Neural cell (in vitro differentiated cells): Measurements from ENCODE around the gene ARSI. TPM values are rescaled to one million over a fixed set of nuclear protein-coding genes. Genes with fewer than 3 reads are reported as not detected.

Experiments used
- H2AFZ ChIP-seq: fragments of 200-600, 300-800 bp; sonication (generic), shearing (Covaris generic); 2 replicates; pipeline ENCODE4 v1.6.0; 2014; ENCODE audit warnings: low read depth, mild to moderate bottlenecking, antibody characterized with exemption, low read length, moderate library complexity
- H3F3A ChIP-seq: fragments of 200-600 bp; shearing (Covaris generic); 2 replicates; pipeline ENCODE4 v1.6.1; 2016; ENCODE audit warnings: mild to moderate bottlenecking, moderate library complexity, mixed read lengths, antibody characterized with exemption, low read length; ENCODE audit not compliant: insufficient read depth, poor library complexity, severe bottlenecking
- H3K27ac ChIP-seq: fragments of 200-600, 300-800 bp; sonication (generic), shearing (Covaris generic); 2 replicates; pipeline ENCODE4 v1.5.1; 2014; ENCODE audit warnings: mild to moderate bottlenecking, low read length, moderate library complexity
- H3K27me3 ChIP-seq: fragments of 300-800, 200-600 bp; sonication (generic), shearing (Covaris generic); 2 replicates; pipeline ENCODE4 v1.6.0; 2014; ENCODE audit warnings: mild to moderate bottlenecking, low read depth, low read length, moderate library complexity; ENCODE audit not compliant: insufficient read depth
- H3K36me3 ChIP-seq: fragments of 300-800, 200-600 bp; sonication (generic), shearing (Covaris generic); 2 replicates; pipeline ENCODE4 v1.5.1; 2014; ENCODE audit warnings: mild to moderate bottlenecking, antibody characterized with exemption, low read length, moderate library complexity; ENCODE audit not compliant: insufficient read depth
- H3K4me2 ChIP-seq: fragments of 300-800, 200-600 bp; sonication (generic), shearing (Covaris generic); 2 replicates; pipeline ENCODE4 v1.6.0; 2014; ENCODE audit warnings: mild to moderate bottlenecking, low read length
- H3K4me3 ChIP-seq: fragments of 300-800, 200-600 bp; sonication (generic), shearing (Covaris generic); 2 replicates; pipeline ENCODE4 v1.5.1; 2014; ENCODE audit warnings: mild to moderate bottlenecking, low read length, moderate library complexity
- H3K79me2 ChIP-seq: fragments of 200-600 bp; shearing (Covaris generic); replicated peaks from 2 replicates; pipeline ENCODE4 v1.6.0; 2014; ENCODE audit warnings: mild to moderate bottlenecking, low read length, moderate library complexity; ENCODE audit not compliant: insufficient read depth
- H3K9ac ChIP-seq: fragments of 300-800, 200-600 bp; sonication (generic), shearing (Covaris generic); 2 replicates; pipeline ENCODE4 v1.6.1; 2016; ENCODE audit warnings: mild to moderate bottlenecking, low read length, mixed read lengths
- H3K9me2 ChIP-seq: fragments of 200-600 bp; shearing (Covaris generic); 2 replicates; pipeline ENCODE4 v1.6.1; 2016; ENCODE audit warnings: mild to moderate bottlenecking, low read length, mixed read lengths; ENCODE audit not compliant: insufficient read depth
- H3K9me3 ChIP-seq: fragments of 200-600, 300-800 bp; sonication (generic), shearing (Covaris generic); 2 replicates; pipeline ENCODE4 v1.6.1; 2016; ENCODE audit warnings: mild to moderate bottlenecking, mixed run types, low read length, moderate library complexity, mixed read lengths
- H4K20me1 ChIP-seq: fragments of 200-600 bp; shearing (Covaris generic); 2 replicates; pipeline ENCODE4 v1.6.1; 2016; ENCODE audit warnings: mild to moderate bottlenecking, mixed run types; ENCODE audit not compliant: insufficient read depth
- CTCF ChIP-seq: fragments of 450-650 bp; IDR thresholded peaks from 2 replicates; pipeline ENCODE4 v1.5.1; 2014; ENCODE audit warnings: antibody characterized with exemption, mild to moderate bottlenecking, moderate library complexity; ENCODE audit not compliant: poor library complexity, severe bottlenecking
- EP300 ChIP-seq: fragments of 450-650 bp; conservative IDR thresholded peaks from 2 replicates; pipeline ENCODE4 v1.6.1; 2014; ENCODE audit warnings: antibody characterized with exemption, mild to moderate bottlenecking, moderate library complexity; ENCODE audit not compliant: poor library complexity, severe bottlenecking
- EZH2 ChIP-seq: fragments of 200-600, 300-800 bp; shearing (Covaris generic), sonication (generic); IDR thresholded peaks from 2 replicates; pipeline ENCODE4 v1.6.1; 2014; ENCODE audit warnings: antibody characterized with exemption, low read length, borderline replicate concordance, mild to moderate bottlenecking; ENCODE audit not compliant: insufficient read depth, poor library complexity, severe bottlenecking
- MXI1 ChIP-seq: fragments of 450-650 bp; conservative IDR thresholded peaks from 2 replicates; pipeline ENCODE4 v1.6.1; 2014; ENCODE audit warnings: antibody characterized with exemption, mild to moderate bottlenecking; ENCODE audit not compliant: poor library complexity, severe bottlenecking
- POLR2AphosphoS5 ChIP-seq: IDR thresholded peaks from 2 replicates; pipeline ENCODE4 v1.6.1; 2012
- RAD21 ChIP-seq: fragments of 450-650 bp; conservative IDR thresholded peaks from 2 replicates; pipeline ENCODE4 v1.6.1; 2014; ENCODE audit warnings: antibody characterized with exemption, mild to moderate bottlenecking, moderate library complexity
- REST ChIP-seq: IDR thresholded peaks from 2 replicates; pipeline ENCODE4 v1.6.1; 2012; ENCODE audit warnings: borderline replicate concordance
- SMC3 ChIP-seq: fragments of 450-650 bp; conservative IDR thresholded peaks from 2 replicates; pipeline ENCODE4 v1.6.1; 2014; ENCODE audit warnings: antibody characterized with exemption, mild to moderate bottlenecking, moderate library complexity; ENCODE audit not compliant: poor library complexity
- TAF1 ChIP-seq: IDR thresholded peaks from 2 replicates; pipeline ENCODE4 v1.6.1; 2012; ENCODE audit warnings: low read depth
- polyA plus RNA-seq: library from polyadenylated mRNA; depleted of rRNA; stranded (reverse); fragments of >200 nt; gene quantifications from 2 replicates; pipeline ENCODE4 v1.2.3, GENCODE V29; 2014

The ARSI gene
- polyA plus RNA-seq, 1 donor from 2014 or later = not detected

GRCh38 chr5:150246835-150247234 lies 55.9 kb downstream of the ARSI start:
- H3K27me3 ChIP-seq = no peaks in the 10 kb centered on the region
- no peak overlapping the region for H3K4me2 ChIP-seq
- H4K20me1 ChIP-seq = no peaks in the 10 kb centered on the region
- no peaks in the 10 kb centered on the region for H3K9me3 ChIP-seq
- no peak overlapping the region for H2AFZ ChIP-seq
- no peak overlapping the region for H3K9ac ChIP-seq
- H3K27ac ChIP-seq = no peak overlapping the region
- no peak for TF ChIP-seq TAF1
- TF ChIP-seq SMC3 = no peak
- TF ChIP-seq EZH2 = no peak
- TF ChIP-seq EP300 = no peak
- TF ChIP-seq CTCF = no peak
- no peak for TF ChIP-seq MXI1
- TF ChIP-seq REST = no peak
- TF ChIP-seq POLR2AphosphoS5 = no peak
- no peak for TF ChIP-seq RAD21
- no peaks in the 10 kb centered on the region for H3K79me2 ChIP-seq
- peaks cover 6% of the 10 kb centered on the region for H3K36me3 ChIP-seq
- H3K4me3 ChIP-seq = no peak overlapping the region
- H3F3A ChIP-seq = no peaks in the 10 kb centered on the region
- no peaks in the 10 kb centered on the region for H3K9me2 ChIP-seq

GRCh38 chr5:150246429-150246828 lies 56.3 kb downstream of the ARSI start:
- Histone ChIP-seq H3K27ac (no peak overlapping the region), H3F3A (no peaks in the 10 kb centered on the region), H3K9me2 (no peaks in the 10 kb centered on the region), H2AFZ (no peak overlapping the region), H3K9me3 (no peaks in the 10 kb centered on the region), H3K4me2 (no peak overlapping the region), H3K9ac (no peak overlapping the region), H3K79me2 (no peaks in the 10 kb centered on the region), H3K36me3 (peaks cover 6% of the 10 kb centered on the region), H3K4me3 (no peak overlapping the region), H3K27me3 (no peaks in the 10 kb centered on the region), H4K20me1 (no peaks in the 10 kb centered on the region)
- TF ChIP-seq CTCF (no peak), RAD21 (no peak), REST (no peak), EZH2 (no peak), SMC3 (no peak), TAF1 (no peak), POLR2AphosphoS5 (no peak), MXI1 (no peak), EP300 (no peak)
